Measurements from ENCODE around the gene ADGRL1.
"Not testable (repeated sequence)": the region's sequence is repeated elsewhere in the genome, so short reads cannot be mapped to it uniquely, and the experiment has no call there.

GRCh38 chr19:14228446-14229071 is 22.6 kb upstream of the ADGRL1 start:
- not testable (repeated sequence) for TF ChIP-seq CTCF (conservative IDR thresholded peaks at IDR 0.05); ZFX (IDR thresholded peaks at IDR 0.05)
